COR-L47 (cell line): ENCODE data around the gene SH3D19.
"Not testable (repeated sequence)": the region's sequence is repeated elsewhere in the genome, so short reads cannot be mapped to it uniquely, and the experiment has no call there.

Experiments
- DNase-seq: peaks from one replicate; lab custom pipeline; 2025; lab: John Stamatoyannopoulos, UW

SH3D19 gene

GRCh38 chr4:151276787-151277562 is 48.4 kb downstream of the SH3D19 start, which contains the start of gene PRSS48:
Gene PRSS48 (plus strand): TSS chr4:151277161. CDS start chr4:151277173, 12 bp downstream.
- DNase-seq: peak; percentile 31

- not testable (repeated sequence) for DNase-seq
Measured at GRCh38 chr4:151268905-151269304, 56.5 kb downstream of the SH3D19 start.

GRCh38 chr4:151267822-151268535 is 57.4 kb downstream of the SH3D19 start:
- DNase-seq: no peak

GRCh38 chr4:151267104-151267503 is 58.3 kb downstream of the SH3D19 start:
- DNase-seq: no peak

- no peak for DNase-seq
Measured at GRCh38 chr4:151266497-151266896, 58.9 kb downstream of the SH3D19 start.

- DNase-seq: no peak
Measured at GRCh38 chr4:151263455-151263854, 62.0 kb downstream of the SH3D19 start.

GRCh38 chr4:151260526-151260925 is 64.9 kb downstream of the SH3D19 start:
- no peak for DNase-seq

DNA sequence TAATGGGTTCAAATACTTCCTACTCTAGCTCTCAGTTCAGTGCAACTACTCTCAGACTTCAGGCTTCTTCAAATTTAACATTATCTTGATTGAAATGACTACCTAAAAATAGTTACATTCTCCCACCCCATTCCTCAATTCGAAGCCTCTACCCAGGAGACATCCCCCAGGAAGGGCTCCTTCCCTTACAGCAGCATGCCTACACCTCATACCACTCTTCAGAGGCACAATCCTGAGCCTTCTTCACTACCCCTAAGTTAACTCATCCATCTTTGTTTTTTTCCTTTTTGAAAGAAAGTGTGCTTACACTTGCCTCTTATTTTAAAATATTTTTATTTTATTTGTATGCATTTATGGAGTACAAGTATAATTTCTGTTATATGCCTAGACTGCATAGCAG is 65.7 kb downstream of the SH3D19 start:
- DNase-seq: no peak

DNA sequence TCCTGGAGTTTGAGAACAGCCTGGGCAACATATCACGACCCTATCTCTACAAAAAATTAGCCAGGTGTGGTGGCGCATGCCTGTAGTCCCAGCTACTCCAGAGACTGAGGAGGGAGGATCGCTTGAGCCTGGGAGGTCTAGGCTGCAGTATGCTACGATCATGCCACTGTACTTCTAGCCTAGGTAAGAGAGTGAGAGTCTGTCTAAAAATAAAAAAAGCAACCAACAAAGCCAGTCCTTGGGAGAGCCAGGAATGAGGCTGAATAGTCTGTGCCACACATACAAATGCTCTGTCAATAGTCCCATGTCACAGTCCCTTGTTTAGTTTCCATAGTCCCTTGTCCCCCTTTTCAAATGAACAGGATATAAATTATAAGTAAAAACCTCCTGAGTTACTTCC is 67.7 kb downstream of the SH3D19 start:
- no peak for DNase-seq

- no peak for DNase-seq
Measured at GRCh38 chr4:151256134-151256533, 69.3 kb downstream of the SH3D19 start.

GRCh38 chr4:151255680-151256079 is 69.7 kb downstream of the SH3D19 start:
- not testable (repeated sequence) for DNase-seq

DNA sequence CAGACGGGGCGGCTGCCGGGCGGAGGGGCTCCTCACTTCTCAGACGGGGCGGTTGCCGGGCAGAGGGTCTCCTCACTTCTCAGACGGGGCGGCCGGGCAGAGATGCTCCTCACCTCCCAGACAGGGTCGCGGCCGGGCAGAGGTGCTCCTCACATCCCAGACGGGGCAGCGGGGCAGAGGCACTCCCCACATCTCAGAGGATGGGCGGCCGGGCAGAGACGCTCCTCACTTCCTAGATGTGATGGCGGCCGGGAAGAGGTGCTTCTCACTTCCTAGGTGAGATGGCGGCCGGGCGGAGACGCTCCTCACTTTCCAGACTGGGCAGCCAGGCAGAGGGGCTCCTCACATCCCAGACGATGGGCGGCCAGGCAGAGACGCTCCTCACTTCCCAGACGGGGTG is 70.2 kb downstream of the SH3D19 start:
- not testable (repeated sequence) for DNase-seq

DNA sequence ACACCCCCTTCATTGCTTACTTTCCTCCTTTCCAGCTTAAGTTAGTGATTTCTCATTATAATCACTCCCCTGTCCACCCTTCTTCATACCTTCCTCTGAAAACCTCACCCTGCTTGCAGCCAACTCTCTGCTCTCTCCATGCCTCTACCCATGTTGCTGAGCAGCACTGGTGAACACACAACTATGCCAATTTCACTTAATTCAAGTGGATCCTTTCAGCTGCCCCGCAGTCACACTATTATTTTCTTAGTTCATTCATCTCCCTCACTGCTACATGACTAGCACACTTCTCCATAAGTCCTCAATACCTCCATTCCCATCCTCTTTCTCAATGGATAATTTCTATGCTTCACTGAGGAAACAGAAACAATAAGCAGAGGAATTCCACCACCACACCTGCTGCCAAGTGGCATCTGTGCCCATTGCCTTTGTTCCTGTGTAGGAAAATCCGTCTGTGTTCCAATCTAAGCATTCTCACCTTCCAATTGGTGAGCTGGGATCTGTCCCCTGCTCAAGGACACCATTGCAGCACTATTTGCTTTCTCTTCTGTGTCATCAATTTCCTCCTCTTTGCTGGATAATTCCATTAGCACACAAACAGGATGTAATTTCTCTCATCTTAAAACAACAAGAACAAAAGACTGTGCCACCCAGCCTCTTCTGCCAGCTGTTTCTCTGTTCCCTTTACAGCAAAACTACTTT is 73.7 kb downstream of the SH3D19 start:
- DNase-seq: no peak

- no peak for DNase-seq
Measured at GRCh38 chr4:151250706-151251105, 74.7 kb downstream of the SH3D19 start.

- DNase-seq: no peak
Measured at GRCh38 chr4:151248519-151248918, 76.9 kb downstream of the SH3D19 start.

DNA sequence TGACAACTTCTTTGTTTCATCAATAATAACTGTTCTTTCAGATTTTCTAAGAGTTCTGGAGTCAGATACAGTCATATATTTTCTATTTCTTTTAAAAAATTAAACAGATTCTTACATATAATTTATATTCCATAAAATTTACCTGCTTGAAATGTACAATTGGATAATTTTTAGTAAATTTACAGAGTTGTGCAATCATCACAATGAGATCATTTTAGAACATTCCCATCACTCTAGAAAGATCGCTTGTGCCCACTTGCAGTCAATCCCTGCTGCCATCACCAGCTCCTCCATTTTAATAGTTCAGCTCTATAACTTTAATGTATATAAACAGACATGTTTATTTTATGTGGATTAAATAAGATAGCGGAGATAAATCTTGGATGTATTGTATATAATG is 78.0 kb downstream of the SH3D19 start:
- DNase-seq: no peak

- no peak for DNase-seq
Measured at GRCh38 chr4:151246742-151247141, 78.7 kb downstream of the SH3D19 start.

DNA sequence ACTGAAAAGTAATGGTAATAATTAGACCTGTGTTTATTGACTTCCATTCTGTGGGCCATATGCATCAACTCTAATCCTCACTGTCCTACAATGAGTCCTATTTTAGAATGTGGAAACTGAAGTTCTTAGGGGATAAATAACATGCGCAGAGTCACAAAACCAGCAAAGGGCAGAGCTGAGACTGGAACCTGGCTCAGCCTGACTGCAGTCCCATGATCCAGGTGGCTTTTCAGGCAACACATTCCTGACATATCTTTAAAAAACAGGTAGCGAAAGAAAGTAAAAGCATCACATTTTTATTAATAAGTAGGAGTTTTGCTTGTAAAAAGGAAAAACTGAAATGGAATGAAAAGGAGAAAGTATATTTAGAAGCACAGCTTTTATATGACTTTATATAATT is 83.1 kb downstream of the SH3D19 start:
- DNase-seq: no peak

- no peak for DNase-seq
Measured at GRCh38 chr4:151239608-151240007, 85.8 kb downstream of the SH3D19 start.

- DNase-seq: no peak
Measured at GRCh38 chr4:151238477-151238876, 86.9 kb downstream of the SH3D19 start.

- no peak for DNase-seq
Measured at GRCh38 chr4:151236036-151236435, 89.4 kb downstream of the SH3D19 start.

DNA sequence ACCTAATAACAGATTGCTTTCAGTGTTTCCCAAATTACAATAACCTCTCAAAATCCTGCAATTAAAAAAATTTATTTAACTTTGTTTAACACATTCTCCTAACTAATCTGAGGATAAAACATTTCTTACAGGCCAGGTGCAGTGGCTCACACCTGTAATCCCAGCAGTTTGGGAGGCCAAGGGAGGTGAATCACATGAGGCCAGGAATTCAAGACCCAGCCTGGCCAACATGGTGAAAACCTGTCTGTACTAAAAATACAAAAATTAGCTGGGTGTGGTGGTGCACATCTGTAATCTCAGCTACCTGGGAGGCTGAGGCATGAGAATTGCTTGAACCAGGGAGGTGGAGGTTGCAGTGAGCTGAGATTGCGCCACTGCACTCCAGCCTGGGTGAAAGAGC is 90.0 kb downstream of the SH3D19 start:
- DNase-seq: not testable (repeated sequence)

- DNase-seq: no peak
Measured at GRCh38 chr4:151233600-151233999, 91.8 kb downstream of the SH3D19 start.
